Fibroblast of the conjunctiva (primary cell): ENCODE results near the gene SEC22C.

Experiments used
- DNase-seq: peaks from one replicate; pipeline ENCODE4 v3.0.0-alpha.2; 2010; ENCODE audit warnings: low read depth

SEC22C gene

GRCh38 chr3:42498034-42498433 is 83.7 kb downstream of the SEC22C start:
- no peak for DNase-seq
